Measurements from ENCODE around the gene ASB6. TPM values are rescaled to one million over a fixed set of nuclear protein-coding genes. Genes with fewer than 3 reads are reported as not detected.

ASB6 gene, protein sequence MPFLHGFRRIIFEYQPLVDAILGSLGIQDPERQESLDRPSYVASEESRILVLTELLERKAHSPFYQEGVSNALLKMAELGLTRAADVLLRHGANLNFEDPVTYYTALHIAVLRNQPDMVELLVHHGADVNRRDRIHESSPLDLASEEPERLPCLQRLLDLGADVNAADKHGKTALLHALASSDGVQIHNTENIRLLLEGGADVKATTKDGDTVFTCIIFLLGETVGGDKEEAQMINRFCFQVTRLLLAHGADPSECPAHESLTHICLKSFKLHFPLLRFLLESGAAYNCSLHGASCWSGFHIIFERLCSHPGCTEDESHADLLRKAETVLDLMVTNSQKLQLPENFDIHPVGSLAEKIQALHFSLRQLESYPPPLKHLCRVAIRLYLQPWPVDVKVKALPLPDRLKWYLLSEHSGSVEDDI
- total RNA-seq, result 9.6 and 13.5 TPM in 2 replicates

- peak; percentile 98 to 99 for DNase-seq (ENCODE audit: low read depth in 2 of 2)
These were observed at the start of gene ASB6 for GRCh38 chr9:129641750-129642585. ASB6 (minus strand) TSS chr9:129642151; CDS start chr9:129641999, 152 bp downstream.

DNA sequence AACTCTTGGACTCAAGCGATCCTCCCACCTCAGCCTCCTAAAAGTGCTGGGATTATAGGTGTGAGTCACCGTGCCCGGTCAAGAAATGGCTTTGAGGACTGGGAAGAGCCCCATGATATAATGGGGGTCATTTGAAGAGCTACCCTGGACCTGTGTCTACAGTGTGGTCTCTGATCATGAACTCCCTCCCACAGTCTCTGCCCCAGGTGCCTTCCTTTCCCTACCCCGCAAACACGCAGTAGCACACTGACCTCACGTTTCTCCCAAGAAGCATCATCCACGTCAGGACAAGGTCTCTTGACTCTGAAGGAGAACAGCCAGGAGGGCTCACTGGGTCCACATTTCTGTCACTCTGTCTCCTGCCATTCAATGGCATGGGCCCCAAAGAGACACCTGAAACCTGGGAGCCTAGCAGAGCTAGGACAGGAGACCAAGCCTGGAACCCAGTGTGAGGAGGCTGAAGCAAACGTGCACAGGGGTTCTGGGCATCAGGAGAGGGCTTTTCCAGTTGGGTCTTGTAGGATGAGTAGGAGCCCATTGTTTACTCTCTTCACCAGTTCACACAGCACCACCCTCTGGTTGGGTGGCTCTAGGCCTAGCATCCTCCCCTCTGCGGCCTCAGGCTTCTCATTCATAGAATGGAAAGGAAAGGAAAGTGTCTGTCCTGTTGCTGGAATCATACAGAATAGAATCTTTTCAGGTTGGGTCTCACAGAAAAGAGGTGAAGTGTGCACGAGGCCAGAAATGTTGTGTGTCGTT, 46.5 kb upstream of the ASB6 start:
- no peak for DNase-seq (ENCODE audit: low read depth in 2 of 2)

DNA sequence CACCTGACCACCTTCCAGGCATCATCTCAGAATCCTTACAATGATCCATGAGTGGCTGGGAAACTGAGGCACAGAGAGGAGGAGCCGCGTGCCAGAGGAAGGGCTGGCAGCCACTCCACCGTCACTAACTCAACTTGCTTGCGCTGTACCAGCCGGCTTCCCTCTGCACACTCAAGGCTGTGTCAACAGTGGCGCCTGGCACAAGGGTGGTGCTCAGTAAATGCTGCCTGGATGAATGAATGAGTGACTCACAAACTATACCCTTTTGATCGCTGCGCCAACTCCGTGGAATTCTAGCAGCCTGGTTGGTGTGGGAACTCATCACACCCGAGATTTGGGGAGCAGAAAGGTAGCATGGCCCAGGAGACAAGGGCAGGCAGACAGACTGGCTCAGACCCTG, 45.4 kb upstream of the ASB6 start:
- DNase-seq (ENCODE audit: low read depth in 2 of 2), result no peak

- no peak for DNase-seq (ENCODE audit: low read depth in 2 of 2)
These were observed 44.8 kb upstream of the ASB6 start for GRCh38 chr9:129686736-129687135.

DNA sequence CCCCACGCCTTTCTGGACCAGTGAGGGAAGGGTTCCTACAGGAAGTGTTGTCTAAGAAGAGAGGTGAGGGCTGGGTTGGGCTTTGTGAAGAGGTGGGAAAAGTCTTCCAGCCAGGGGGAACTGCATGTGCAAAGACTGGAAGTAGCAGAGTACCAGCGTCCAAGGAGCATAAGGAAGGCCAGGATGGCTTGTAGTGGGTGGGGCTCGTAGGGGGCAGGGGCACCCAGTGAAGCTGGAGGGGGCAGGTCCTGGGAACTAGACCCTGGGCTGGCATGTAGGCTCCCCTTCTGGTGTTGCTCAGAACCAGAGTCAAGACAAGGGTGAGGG, 43.9 kb upstream of the ASB6 start:
- DNase-seq (ENCODE audit: low read depth in 2 of 2), result no peak

- DNase-seq (ENCODE audit: low read depth in 2 of 2), result peak in 1 of 2 donors; percentile 8
These were observed 43.4 kb upstream of the ASB6 start for GRCh38 chr9:129685220-129685932.

GRCh38 chr9:129682381-129682780, 40.4 kb upstream of the ASB6 start:
- DNase-seq (ENCODE audit: low read depth in 2 of 2), result no peak

- DNase-seq (ENCODE audit: low read depth in 2 of 2), result no peak
These were observed 40.0 kb upstream of the ASB6 start for GRCh38 chr9:129681924-129682323.

GRCh38 chr9:129679537-129679936, 37.6 kb upstream of the ASB6 start:
- DNase-seq (ENCODE audit: low read depth in 2 of 2), result no peak

GRCh38 chr9:129678844-129679243, 36.9 kb upstream of the ASB6 start:
- DNase-seq (ENCODE audit: low read depth in 2 of 2), result no peak

DNA sequence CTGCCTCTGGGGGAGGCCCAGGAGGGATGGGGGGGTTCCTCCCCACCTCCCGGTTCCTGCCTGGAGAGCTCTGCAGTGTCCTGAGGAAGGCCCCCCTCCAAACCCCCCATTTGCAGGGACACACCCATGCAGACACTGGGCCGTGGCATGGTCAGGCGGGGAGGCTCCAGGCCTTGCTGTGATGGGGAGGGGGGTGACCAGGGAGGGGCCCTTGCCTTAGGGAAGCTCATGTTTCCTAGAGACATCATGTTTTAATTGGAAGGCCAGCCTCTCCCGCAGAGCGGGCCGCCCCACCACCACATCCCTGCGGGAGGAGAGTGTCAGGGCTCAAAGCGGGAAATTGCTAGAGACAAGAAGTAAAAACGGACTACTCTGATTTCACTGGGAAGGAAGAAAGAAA, 35.5 kb upstream of the ASB6 start:
- no peak for DNase-seq (ENCODE audit: low read depth in 2 of 2)

DNA sequence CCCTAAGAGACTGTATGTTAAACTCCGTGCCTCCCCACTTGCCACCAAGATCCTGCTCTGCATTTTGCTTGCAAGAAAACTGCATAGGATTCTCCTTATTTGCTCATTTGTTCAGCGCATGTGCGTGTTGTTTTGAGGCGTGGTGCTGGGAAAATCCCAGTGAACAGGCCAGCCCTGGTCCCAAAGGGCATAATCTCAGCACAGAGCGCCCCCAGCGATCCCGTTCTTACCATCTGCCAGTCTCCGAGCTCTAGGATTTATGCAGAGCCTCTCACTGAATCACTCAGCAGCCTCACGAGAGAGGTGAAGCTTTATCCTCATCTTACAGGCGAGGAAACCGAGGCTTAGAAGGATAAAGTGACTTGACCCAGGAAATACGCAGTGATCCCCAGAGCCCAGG, 35.0 kb upstream of the ASB6 start:
- no peak for DNase-seq (ENCODE audit: low read depth in 2 of 2)

- no peak for DNase-seq (ENCODE audit: low read depth in 2 of 2)
These were observed 34.3 kb upstream of the ASB6 start for GRCh38 chr9:129676287-129676686.

DNA sequence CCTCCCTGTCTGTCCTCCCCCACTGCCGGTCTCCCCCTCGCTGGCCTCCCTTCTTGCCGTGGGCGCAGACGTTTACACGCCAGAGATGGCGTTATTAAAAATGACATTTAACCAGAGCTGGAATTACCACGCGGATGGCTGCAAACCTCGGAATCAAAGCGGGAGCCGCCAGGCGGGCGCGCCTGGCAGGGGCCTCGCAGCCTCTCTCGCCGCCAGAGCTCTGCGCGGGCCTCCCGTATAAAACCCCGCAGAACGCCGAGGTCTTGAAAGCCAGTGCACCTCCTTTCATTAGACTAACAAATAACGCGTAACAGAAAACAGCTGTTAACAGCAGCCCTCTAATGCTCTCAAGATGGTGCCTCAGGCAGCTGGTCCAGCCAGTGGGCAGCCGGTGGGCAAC, 33.7 kb upstream of the ASB6 start:
- DNase-seq (ENCODE audit: low read depth in 2 of 2), result no peak

DNA sequence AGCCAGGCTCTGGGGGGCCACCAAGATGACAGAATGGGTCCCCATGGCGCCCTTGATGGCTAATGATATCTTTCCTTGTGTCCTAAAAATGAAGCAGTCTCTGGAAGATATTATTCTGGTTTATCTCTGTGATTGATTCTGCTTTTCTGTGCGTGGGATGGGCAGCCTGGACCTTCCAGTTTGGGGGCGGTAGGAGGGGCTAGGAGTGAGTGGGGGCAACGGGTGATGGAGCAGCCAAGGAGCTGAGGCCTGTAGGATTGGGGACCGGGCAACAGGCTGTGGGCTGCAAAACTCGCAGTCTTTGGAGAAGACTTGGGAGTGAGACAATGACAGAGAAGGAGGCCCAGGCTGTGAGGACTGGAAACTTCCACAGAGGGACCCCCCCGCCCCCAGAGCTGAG, 32.3 kb upstream of the ASB6 start:
- DNase-seq (ENCODE audit: low read depth in 2 of 2), result no peak

GRCh38 chr9:129673602-129674001, 31.7 kb upstream of the ASB6 start:
- DNase-seq (ENCODE audit: low read depth in 2 of 2), result no peak

- DNase-seq (ENCODE audit: low read depth in 2 of 2), result no peak
These were observed 30.8 kb upstream of the ASB6 start for GRCh38 chr9:129672702-129673101.

GRCh38 chr9:129671519-129671918, 29.6 kb upstream of the ASB6 start:
- DNase-seq (ENCODE audit: low read depth in 2 of 2), result no peak

DNA sequence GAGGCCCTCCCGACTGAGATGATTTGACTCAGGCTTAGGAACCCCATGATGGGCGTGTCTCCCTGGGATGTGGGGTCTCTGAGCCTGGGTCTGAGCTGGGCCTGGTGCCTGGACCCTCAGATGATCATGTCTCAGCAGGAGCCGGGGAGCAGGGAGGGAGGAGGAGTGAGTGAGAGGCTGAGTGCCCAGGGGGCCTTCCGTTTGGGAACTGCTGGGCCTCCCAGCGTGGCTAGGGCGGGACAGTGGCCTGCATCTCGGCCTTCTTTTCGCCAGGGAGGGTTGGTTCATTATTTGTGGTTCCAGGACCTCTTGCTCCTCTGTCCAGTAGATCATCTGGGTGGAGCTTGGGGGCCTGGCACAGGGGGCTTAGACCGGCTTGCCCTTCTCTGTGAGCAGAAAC, 29.1 kb upstream of the ASB6 start:
- DNase-seq (ENCODE audit: low read depth in 2 of 2), result no peak

GRCh38 chr9:129669946-129670345, 28.0 kb upstream of the ASB6 start:
- no peak for DNase-seq (ENCODE audit: low read depth in 2 of 2)

GRCh38 chr9:129669141-129669718, 27.3 kb upstream of the ASB6 start:
- DNase-seq (ENCODE audit: low read depth in 2 of 2), result peak in 1 of 2 donors; percentile 14
